Neural progenitor cell (in vitro differentiated cells): ENCODE data around the gene EFNA5. TPM values are rescaled to one million over a fixed set of nuclear protein-coding genes. Genes with fewer than 3 reads are reported as not detected.

Source experiments
- DNase-seq: peaks from one replicate; pipeline ENCODE4 v3.0.0-alpha.2; 2016; ENCODE audit warnings: low spot score
- H2AFZ ChIP-seq: fragments of 200-600 bp; sonication (generic); replicated peaks from 2 replicates; pipeline ENCODE4 v1.6.1; 2016; ENCODE audit warnings: antibody characterized with exemption
- H3F3A ChIP-seq: fragments of 200-600 bp; sonication (generic); 2 replicates; pipeline ENCODE4 v1.6.1; 2016; ENCODE audit warnings: antibody characterized with exemption, low read depth
- H3K27ac ChIP-seq: fragments of 200-600 bp; sonication (generic); 2 replicates; pipeline ENCODE4 v1.5.1; 2016; ENCODE audit warnings: mild to moderate bottlenecking
- H3K27me3 ChIP-seq: fragments of 200-600 bp; sonication (generic); 2 replicates; pipeline ENCODE4 v1.6.1; 2016; ENCODE audit warnings: mild to moderate bottlenecking, moderate library complexity
- H3K36me3 ChIP-seq: fragments of 200-600 bp; sonication (generic); 2 replicates; pipeline ENCODE4 v1.5.1; 2016
- H3K4me1 ChIP-seq: fragments of 200-600 bp; sonication (generic); 2 replicates; pipeline ENCODE4 v1.6.1; 2016; ENCODE audit warnings: mixed run types
- H3K4me2 ChIP-seq: fragments of 200-600 bp; sonication (generic); 2 replicates; pipeline ENCODE4 v1.6.1; 2016
- H3K4me3 ChIP-seq: fragments of 200-600 bp; sonication (generic); 2 replicates; pipeline ENCODE4 v1.5.1; 2016
- H3K79me2 ChIP-seq: fragments of 200-600 bp; sonication (generic); 2 replicates; pipeline ENCODE4 v1.6.1; 2016; ENCODE audit warnings: low read depth
- H3K9ac ChIP-seq: fragments of 200-600 bp; sonication (generic); 2 replicates; pipeline ENCODE4 v1.6.1; 2016
- H3K9me3 ChIP-seq: fragments of 200-600 bp; sonication (generic); 2 replicates; pipeline ENCODE4 v1.5.1; 2016; ENCODE audit warnings: low read depth
- H4K20me1 ChIP-seq: fragments of 200-600 bp; sonication (generic); 2 replicates; pipeline ENCODE4 v1.6.1; 2016; ENCODE audit warnings: low read depth
- H3K27ac Mint-ChIP-seq: 3 replicates; pipeline ENCODE4 v1.8.0; 2021; ENCODE audit warnings: mixed read lengths
- H3K27me3 Mint-ChIP-seq: 2 replicates; pipeline ENCODE4 v1.8.0; 2022; ENCODE audit warnings: low read depth, mild to moderate bottlenecking, inconsistent platforms, moderate library complexity, mixed read lengths; ENCODE audit not compliant: insufficient read depth
- H3K36me3 Mint-ChIP-seq: 3 replicates; pipeline ENCODE4 v1.8.0; 2021; ENCODE audit warnings: mixed read lengths
- H3K4me1 Mint-ChIP-seq: 3 replicates; pipeline ENCODE4 v1.8.0; 2021; ENCODE audit warnings: mixed read lengths
- H3K4me3 Mint-ChIP-seq: 3 replicates; pipeline ENCODE4 v1.8.0; 2021; ENCODE audit warnings: mild to moderate bottlenecking, moderate library complexity, mixed read lengths
- H3K9me3 Mint-ChIP-seq: 3 replicates; pipeline ENCODE4 v1.8.0; 2020; ENCODE audit warnings: mixed read lengths
- CTCF ChIP-seq: fragments of 200-600 bp; sonication (generic); IDR thresholded peaks from 2 replicates; pipeline ENCODE4 v1.5.1; 2017; ENCODE audit warnings: antibody characterized with exemption, mild to moderate bottlenecking
- EZH2 ChIP-seq: fragments of 200-600 bp; sonication (generic); IDR thresholded peaks from 2 replicates; pipeline ENCODE4 v1.6.1; 2017; ENCODE audit warnings: antibody characterized with exemption, mild to moderate bottlenecking, moderate library complexity
- EZH2phosphoT487 ChIP-seq: fragments of 200-600 bp; sonication (generic); IDR thresholded peaks from 2 replicates; pipeline ENCODE4 v1.6.1; 2017; ENCODE audit warnings: antibody characterized with exemption
- total RNA-seq: library from RNA; depleted of rRNA; stranded (reverse); fragments of >200 nt; gene quantifications from 2 replicates; pipeline ENCODE4 v1.2.3, GENCODE V29; 2015; ENCODE audit warnings: low replicate concordance

Gene EFNA5
- total RNA-seq, 1 donor from 2014 or later: 105 TPM

- H3K27me3 Mint-ChIP-seq: peaks cover 15% of the 10 kb centered on the region
Observed at GRCh38 chr5:107674655-107675054, 3.9 kb upstream of the EFNA5 start.

GRCh38 chr5:107673368-107674136 lies 2.8 kb upstream of the EFNA5 start:
- Mint-ChIP-seq H3K27me3 (peaks cover 15% of the 10 kb centered on the region), H3K4me3 (peak overlapping the region; percentile 97), H3K36me3 (peaks cover 8% of the 10 kb centered on the region), H3K4me1 (peaks cover 19% of the 10 kb centered on the region), H3K27ac (peak overlapping the region; percentile 93), H3K9me3 (no peaks in the 10 kb centered on the region)
- H3K4me3 ChIP-seq: peak overlapping the region; percentile 97
- H3K79me2 ChIP-seq: peaks cover 57% of the 10 kb centered on the region
- peak; percentile 99 for TF ChIP-seq CTCF
- no peak for TF ChIP-seq EZH2phosphoT487
- H3K4me2 ChIP-seq: peak overlapping the region; percentile 91
- peaks cover 22% of the 10 kb centered on the region for H3K4me1 ChIP-seq
- peak; percentile 95 for DNase-seq
- H4K20me1 ChIP-seq: peaks cover 33% of the 10 kb centered on the region
- peaks cover 21% of the 10 kb centered on the region for H3F3A ChIP-seq
- H3K36me3 ChIP-seq: no peaks in the 10 kb centered on the region
- no peaks in the 10 kb centered on the region for H3K9me3 ChIP-seq
- no peak overlapping the region for H3K9ac ChIP-seq
- H2AFZ ChIP-seq: peak overlapping the region; percentile 66
- H3K27ac ChIP-seq: no peak overlapping the region
- no peaks in the 10 kb centered on the region for H3K27me3 ChIP-seq

More at GRCh38 chr5:107674655-107675054, 3.9 kb upstream of the EFNA5 start:
- Histone ChIP-seq H2AFZ (no peak overlapping the region), H3K79me2 (peaks cover 46% of the 10 kb centered on the region), H3K27ac (no peak overlapping the region), H3K27me3 (no peaks in the 10 kb centered on the region), H4K20me1 (peaks cover 22% of the 10 kb centered on the region), H3K4me3 (no peak overlapping the region), H3K9me3 (no peaks in the 10 kb centered on the region), H3K36me3 (no peaks in the 10 kb centered on the region), H3K4me1 (peaks cover 22% of the 10 kb centered on the region), H3K4me2 (no peak overlapping the region), H3K9ac (no peak overlapping the region), H3F3A (peaks cover 16% of the 10 kb centered on the region)
- H3K36me3 Mint-ChIP-seq: peaks cover under 1% of the 10 kb centered on the region
- peaks cover 19% of the 10 kb centered on the region for H3K4me1 Mint-ChIP-seq
- no peaks in the 10 kb centered on the region for H3K9me3 Mint-ChIP-seq
- no peak for DNase-seq
- H3K27ac Mint-ChIP-seq: no peak overlapping the region
- H3K4me3 Mint-ChIP-seq: no peak overlapping the region
- TF ChIP-seq EZH2 (no peak), EZH2phosphoT487 (no peak), CTCF (no peak)

- Histone ChIP-seq H3F3A (peaks cover 26% of the 10 kb centered on the region), H3K27ac (peak overlapping the region; percentile 26), H3K4me2 (peak overlapping the region; percentile 91), H2AFZ (peak overlapping the region; percentile 66), H3K4me1 (peaks cover 22% of the 10 kb centered on the region), H3K9ac (no peak overlapping the region), H3K36me3 (peaks cover 2% of the 10 kb centered on the region), H3K9me3 (no peaks in the 10 kb centered on the region), H3K27me3 (no peaks in the 10 kb centered on the region), H3K79me2 (peaks cover 62% of the 10 kb centered on the region), H4K20me1 (peaks cover 38% of the 10 kb centered on the region), H3K4me3 (peak overlapping the region; percentile 97)
- Mint-ChIP-seq H3K36me3 (peaks cover 9% of the 10 kb centered on the region), H3K9me3 (no peaks in the 10 kb centered on the region), H3K4me3 (peak overlapping the region; percentile 97), H3K27ac (peak overlapping the region; percentile 76), H3K4me1 (peaks cover 19% of the 10 kb centered on the region), H3K27me3 (peaks cover 15% of the 10 kb centered on the region)
- no peak for DNase-seq
- TF ChIP-seq CTCF: no peak
- TF ChIP-seq EZH2phosphoT487: no peak
- TF ChIP-seq EZH2: no peak
Observed at GRCh38 chr5:107673039-107673367, 2.3 kb upstream of the EFNA5 start.
